HG02943 (cell line): Measurements from ENCODE around the gene USF2.

Source experiments
- ATAC-seq: cut with Tn5 transposase; IDR thresholded peaks from one replicate; pipeline ENCODE4 v1.9.1; 2021; ENCODE audit warnings: mild to moderate bottlenecking, low read depth, moderate library complexity; ENCODE audit not compliant: unreplicated experiment

USF2 gene

DNA sequence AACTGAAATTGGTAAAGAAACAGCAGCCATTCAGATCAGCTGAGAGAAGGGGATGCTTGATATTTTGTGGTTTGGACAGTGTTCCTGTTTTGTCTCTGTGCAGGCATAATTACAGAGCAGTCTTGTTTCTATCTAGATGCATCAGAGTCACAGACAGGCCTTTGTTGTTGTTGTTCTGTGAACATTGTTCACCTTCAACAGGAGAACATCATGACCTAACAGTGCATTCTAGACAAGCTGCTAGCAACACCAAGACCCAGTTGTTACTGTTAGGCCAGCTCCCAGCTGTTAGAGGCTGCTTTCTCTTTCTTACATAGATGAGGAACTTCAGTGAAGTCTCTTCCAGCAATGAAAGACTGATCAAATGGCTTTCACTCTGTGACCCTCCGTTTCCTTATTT is 28.4 kb upstream of the USF2 start:
- no peak for ATAC-seq

DNA sequence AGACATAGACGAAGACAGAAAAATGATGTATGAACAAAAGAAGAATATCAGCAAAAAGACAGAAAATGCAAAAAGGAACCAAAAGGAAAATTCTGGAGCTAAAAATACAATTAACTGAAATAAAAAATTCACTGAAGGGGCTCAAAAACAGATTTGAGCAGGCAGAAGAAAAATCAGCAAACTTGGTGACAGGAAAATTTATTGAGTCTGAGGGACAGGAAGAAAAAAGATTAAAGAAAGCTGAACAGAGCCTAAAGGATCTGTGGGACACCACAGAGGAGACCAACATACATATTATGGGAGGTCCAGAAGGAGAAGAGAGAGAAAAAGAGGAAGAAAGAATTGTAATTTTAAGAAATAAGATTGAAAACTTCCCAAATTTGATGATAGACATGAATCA is 27.3 kb upstream of the USF2 start:
- no peak for ATAC-seq

DNA sequence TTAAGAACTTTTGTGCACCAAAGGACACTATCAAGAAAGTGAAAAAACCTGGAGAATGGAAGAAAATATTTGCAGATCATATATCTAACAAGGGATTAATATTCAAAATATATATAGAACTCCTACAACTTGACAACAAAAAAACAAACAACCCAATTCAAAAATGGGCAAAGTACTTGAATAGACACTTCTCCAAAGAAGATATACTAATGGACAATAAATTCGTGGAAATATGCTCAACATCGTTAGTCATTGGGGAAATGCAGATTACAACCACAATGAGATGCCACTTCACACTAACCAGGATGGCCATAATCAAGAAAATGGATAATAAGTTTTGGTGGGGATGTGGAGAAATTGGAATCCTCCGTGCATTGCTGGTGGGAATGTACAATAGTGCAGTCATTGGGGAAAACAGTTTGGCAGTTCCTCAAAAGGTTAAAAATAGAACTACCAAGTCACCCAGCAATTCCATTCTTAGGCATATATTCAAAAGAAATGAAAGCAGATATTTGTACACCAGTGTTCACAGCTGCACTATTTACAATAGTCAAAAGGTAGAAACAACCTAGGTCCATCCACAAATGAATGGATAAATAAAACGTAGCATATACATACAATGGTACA is 22.2 kb upstream of the USF2 start:
- ATAC-seq: no peak

- peak; percentile 36 for ATAC-seq
Observed at GRCh38 chr19:35247526-35248309, 21.0 kb upstream of the USF2 start.

GRCh38 chr19:35248310-35249145 is 20.2 kb upstream of the USF2 start, which contains the start of gene LSR:
Gene LSR (plus strand): TSS chr19:35249002. CDS start chr19:35249023, 21 bp downstream.
- ATAC-seq: peak; percentile 82

GRCh38 chr19:35249146-35249847 is 19.5 kb upstream of the USF2 start:
- no peak for ATAC-seq

DNA sequence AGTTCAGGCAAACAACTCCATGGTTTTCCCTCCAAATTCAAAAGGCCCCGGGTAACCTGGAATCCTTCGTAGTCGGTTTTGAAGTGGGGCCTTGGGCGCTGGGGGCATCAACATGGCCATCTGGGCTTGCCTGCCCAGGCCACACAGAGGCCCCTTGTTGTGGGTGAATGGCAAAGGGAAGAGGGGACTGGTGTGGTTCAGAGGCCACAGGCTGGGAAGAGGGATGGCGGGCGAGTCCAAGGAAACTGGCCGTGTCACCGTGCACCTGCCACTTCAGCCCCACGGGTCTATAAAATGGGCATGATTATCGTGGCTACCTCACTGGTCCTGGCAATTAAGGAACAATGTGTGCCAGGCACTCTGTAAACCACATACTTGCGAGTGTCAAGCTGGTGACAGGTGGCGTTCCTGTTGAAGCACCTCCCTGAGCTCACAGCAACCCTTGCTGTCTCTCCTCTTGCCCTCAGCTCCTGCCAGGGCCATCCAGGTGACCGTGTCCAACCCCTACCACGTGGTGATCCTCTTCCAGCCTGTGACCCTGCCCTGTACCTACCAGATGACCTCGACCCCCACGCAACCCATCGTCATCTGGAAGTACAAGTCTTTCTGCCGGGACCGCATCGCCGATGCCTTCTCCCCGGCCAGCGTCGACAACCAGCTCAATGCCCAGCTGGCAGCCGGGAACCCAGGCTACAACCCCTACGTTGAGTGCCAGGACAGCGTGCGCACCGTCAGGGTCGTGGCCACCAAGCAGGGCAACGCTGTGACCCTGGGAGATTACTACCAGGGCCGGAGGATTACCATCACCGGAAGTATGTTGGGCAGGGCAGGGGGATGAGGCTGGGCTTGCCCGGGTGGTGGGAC is 18.7 kb upstream of the USF2 start:
- no peak for ATAC-seq

DNA sequence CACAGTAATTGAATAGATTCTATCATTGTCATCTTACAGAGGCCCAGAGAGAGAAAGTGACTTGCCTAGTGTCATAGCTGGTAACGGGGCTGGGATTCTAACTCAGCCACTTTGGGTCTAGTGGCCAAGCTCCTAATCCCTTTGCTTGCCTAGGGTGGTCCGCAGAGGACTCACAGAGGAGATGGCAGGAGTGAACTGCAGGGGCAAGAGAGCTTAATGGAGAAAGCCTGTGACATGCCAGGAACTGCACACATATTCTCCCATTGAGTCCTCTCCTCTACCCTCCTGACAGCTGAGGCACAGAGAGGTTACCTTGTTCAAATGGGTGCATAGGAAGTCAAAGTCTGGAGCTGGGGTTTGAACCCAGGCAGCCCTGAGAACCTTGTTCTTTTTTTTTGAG is 17.3 kb upstream of the USF2 start:
- no peak for ATAC-seq

DNA sequence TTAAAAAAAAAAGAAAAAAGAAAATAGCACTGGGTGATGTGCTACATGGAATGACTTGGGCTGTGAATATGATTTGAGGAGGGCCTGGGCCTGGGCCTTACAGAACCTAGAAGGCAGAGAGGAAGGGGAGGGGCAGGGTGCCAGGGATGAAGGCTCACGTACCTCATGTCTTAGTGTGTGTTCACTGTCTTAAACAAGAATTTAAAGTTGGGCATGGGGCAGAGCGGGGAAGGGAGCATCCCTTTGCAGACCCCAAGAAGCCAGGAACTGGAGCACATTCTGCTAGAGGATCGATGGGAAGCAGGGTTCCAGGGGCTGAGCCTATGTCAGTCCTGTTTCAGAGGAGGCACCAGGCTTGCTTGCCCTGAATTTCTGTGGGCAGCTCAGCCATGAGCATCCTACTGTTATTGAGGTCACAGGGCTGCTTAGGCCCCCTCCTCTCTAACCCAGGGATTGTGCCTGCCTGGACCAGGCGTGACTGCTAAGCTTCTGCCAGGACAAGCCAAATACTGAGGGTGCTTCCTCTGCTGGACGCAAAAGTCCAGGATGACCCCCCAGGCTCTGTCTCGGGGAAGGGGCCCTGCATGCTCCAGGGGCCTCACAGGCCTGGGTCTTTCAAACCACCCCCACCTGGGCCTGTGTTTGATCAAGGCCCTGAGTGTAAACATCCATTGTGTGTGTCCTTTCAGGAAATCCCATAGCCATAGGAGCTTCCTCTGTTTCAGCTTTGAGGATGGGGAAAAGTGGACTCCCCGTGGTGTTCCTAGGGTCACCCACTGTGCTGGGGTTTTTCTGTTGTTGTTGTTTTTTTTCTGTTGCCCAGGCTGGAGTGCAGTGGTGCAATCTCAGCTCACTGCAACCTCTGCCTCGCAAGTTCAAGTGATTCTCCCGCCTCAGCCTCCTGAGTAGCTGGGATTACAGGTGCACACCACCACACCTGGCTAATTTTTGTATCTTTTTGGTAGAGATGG is 15.2 kb upstream of the USF2 start:
- no peak for ATAC-seq

DNA sequence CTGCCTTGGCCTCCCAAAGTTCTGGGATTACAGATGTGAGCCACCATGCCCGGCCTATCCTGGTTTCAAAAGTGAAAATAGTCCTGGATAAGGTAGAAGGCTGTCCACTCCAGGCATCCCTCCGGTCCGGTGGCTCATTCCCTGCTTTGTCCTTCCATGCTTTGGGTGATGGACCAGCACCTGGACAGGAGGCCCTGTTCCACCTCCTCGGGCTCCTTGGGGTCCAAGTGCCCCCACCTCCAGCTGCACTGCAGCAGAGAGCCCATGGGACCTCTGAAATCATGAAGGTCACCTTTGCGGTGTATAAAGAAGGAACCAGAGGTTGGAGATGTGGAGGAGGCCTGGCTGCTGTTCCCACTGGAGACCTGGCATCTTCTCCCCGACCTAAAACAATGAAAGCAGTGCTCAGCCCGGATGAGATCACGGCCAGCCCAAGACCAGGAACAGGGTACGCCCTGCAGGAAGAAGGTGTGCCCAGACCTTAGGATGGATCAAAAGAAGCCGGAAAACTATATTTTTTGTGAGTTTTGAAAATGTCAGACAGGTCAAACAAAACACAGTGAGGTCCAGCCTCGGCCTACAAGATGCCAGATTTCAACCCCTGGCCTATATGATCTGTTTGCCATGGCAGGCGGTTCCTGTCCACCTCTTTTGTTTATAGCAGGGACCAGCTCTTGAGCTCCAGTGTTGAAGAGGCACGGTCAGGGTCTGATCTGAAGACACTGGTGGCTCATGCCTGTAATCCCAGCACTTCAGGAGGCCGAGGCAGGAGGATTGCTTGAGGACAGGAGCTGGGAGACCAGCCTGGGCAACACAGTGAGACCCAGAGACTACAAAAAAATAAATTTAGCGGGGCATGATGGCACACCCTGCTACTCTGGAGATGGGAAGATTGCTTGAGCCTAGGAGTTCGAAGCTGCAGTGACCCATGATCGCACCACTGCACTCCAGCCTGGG is 14.1 kb upstream of the USF2 start:
- ATAC-seq: no peak

GRCh38 chr19:35256566-35256965 is 12.2 kb upstream of the USF2 start:
- ATAC-seq: no peak

DNA sequence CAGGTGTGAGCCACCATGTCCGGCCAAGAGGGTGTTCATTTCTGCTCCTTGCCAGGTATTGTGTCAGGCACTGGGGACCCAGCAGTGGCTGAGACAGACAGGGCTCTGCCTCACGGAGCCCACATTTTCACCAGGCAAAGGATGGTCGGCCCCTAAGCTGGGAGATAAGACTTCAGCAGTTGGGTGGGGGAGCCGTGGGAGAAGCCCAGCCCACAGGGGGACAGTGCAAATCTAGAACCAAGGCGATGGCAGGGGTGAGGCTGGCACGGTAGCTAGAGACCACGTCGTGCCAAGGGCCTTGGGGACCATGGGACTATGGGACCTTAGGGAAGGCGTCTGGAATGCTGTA is 11.7 kb upstream of the USF2 start:
- ATAC-seq: no peak

DNA sequence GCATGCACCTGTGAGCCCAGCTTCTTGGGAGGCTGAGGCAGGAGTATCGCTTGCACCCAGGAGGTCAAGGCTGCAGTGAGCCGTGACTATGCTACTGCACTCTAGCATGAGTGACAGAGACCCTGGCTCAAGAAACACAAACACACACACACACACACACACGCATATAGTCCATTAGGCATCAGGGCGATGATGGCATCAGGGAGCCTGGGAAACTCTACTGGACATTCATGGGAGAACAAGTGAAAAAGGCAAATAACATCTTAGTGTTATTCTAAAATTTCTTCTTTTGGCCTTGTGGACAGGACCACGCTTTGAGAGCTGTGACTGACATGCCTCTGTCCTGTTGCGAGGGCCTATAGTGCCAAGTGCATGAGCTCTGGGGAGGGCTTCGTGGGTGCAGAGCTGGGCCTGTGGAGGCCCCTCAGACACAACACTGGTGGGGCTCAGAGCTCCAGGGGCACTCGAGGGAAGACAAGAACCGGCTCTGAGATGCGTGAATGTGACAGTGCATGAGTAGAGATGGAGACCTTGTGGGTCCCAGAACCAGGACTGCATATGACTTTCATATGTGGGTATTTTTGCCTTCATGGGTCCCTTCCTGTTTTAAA is 8.0 kb upstream of the USF2 start:
- ATAC-seq: no peak

DNA sequence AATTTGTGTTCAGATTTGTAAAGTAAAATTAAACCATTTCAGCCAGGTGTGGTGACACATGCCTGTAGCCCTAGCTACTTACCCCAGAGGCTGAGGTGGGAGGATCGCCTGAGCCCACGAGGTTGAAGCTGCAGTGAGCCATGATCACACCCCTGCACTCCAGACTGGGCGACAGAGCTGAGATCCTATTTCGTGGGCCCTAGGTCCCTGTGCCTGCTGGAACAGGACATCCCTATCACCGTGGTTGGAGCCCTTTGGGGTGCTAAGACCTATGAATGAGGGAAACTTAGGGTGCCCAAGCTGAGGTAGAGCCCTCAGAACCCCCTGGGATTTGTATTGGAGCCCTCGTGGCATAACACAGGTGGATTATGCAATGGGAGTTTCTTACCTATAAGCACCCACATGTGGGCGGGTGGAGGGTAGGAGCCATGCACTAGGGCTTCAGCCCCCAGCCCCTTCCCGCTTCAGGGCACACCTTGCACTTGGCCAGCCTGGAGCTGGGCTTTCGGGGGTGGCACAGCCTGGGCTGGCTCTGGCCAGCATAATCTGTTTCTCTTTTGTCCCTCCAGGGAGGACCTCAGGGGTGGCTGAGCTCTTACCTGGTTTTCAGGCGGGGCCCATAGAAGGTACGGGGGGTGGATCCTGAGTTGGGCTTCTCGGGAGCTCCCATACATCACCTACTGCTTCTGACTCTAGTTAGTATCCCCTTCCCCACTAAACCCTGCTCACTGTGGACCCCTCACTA is 7.2 kb upstream of the USF2 start:
- no peak for ATAC-seq

DNA sequence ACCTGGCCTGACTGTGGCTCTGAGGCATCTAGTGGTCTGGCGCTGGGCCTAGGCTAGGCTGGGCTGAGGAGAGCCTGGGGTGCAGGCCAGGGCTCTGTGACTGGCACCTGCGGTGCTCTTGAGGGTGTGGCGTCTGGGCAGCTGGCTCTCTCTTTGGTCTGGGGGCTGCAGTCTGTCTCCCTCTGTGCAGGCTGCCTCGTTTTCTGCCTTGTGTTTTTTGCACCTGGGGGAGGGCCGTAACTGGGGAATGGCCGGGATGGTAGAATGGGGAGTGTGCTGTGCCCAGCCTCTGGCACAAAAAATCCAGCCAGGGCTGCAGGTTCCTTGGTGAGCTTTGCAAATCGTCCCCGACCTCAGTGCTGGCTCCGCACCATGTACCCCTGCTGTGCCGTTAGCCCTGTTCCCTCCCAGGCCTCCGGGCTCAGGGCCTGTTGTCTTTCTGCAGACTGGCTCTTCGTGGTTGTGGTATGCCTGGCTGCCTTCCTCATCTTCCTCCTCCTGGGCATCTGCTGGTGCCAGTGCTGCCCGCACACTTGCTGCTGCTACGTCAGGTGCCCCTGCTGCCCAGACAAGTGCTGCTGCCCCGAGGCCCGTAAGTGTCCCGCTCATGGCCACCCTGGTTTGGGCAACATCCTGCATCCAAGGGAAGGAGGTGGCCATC is 6.5 kb upstream of the USF2 start:
- no peak for ATAC-seq
